ENCODE measurements around the gene DHRS12. TPM values are rescaled to one million over a fixed set of nuclear protein-coding genes. Genes with fewer than 3 reads are reported as not detected.

DHRS12 gene
- total RNA-seq, 1 experiment from 2014 or later: 8.8 TPM

DNA sequence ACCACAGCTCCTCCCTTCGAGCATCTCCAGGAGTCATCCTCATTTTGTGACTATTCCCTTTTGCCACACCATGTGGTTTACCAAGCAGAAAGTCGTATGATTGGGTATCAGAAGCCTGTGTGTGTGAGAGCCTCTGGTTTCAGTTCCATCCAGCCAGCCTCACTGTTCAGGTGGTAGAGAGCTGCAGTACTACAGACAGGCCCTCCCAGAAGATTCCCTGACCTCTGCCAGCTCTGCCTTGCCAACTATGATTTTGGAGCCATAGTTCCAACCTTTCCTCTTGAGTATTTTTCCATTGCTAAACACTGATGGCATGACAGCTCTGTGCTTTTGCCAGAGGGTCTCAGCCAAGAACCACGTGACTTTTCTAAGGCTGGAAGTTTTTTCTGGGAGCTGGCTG, 82.5 kb downstream of the DHRS12 start:
- H3K27ac Mint-ChIP-seq: no peak overlapping the region
- no peak overlapping the region for H3T11ph ChIP-seq (ENCODE audit: low read length)
- no peak overlapping the region for H2AK5ac ChIP-seq (ENCODE audit: insufficient read length, low read length)
- no peak overlapping the region for H4K91ac ChIP-seq (ENCODE audit: insufficient read length, low read depth, low read length)
- H2BK120ac ChIP-seq (ENCODE audit: low read depth, low read length, poor library complexity, severe bottlenecking): no peak overlapping the region
- no peak overlapping the region for H3K9ac ChIP-seq (ENCODE audit: extremely low read depth, insufficient read length, low read length)
- H3K4me1 ChIP-seq (ENCODE audit: insufficient read depth, low read length): no peaks in the 10 kb centered on the region
- no peaks in the 10 kb centered on the region for H3K23me2 ChIP-seq (ENCODE audit: insufficient read length, low read depth, low read length, poor library complexity, severe bottlenecking)
- H3K18ac ChIP-seq (ENCODE audit: insufficient read length, low read depth, low read length): no peak overlapping the region
- H3K9me3 Mint-ChIP-seq: no peaks in the 10 kb centered on the region
- no peak overlapping the region for H2BK12ac ChIP-seq (ENCODE audit: insufficient read length, low read depth, low read length)
- H3K79me1 ChIP-seq (ENCODE audit: insufficient read depth, low read depth, low read length, poor library complexity, severe bottlenecking): no peaks in the 10 kb centered on the region
- no peak overlapping the region for H2BK20ac ChIP-seq (ENCODE audit: low read depth, low read length, poor library complexity, severe bottlenecking)
- H3K56ac ChIP-seq (ENCODE audit: insufficient read length, low read depth, low read length): no peak overlapping the region
- peaks cover 0 to 13% of the 10 kb centered on the region in 2 experiments; a peak in 2 of 4 replicates for H3K4me1 Mint-ChIP-seq
- H3K27me3 Mint-ChIP-seq (ENCODE audit: low read depth): no peaks in the 10 kb centered on the region
- DNase-seq: no peak
- no peaks in the 10 kb centered on the region for H3K9me3 ChIP-seq (ENCODE audit: control insufficient read depth, low read depth, low read length)
- no peaks in the 10 kb centered on the region for H3K27me3 ChIP-seq (ENCODE audit: insufficient read depth, low read length)
- H4K20me1 ChIP-seq (ENCODE audit: control insufficient read depth, insufficient read depth, insufficient read length): no peaks in the 10 kb centered on the region
- no peak overlapping the region for H4K5ac ChIP-seq (ENCODE audit: insufficient read length, low read depth, low read length)
- TF ChIP-seq, protein P1, sequence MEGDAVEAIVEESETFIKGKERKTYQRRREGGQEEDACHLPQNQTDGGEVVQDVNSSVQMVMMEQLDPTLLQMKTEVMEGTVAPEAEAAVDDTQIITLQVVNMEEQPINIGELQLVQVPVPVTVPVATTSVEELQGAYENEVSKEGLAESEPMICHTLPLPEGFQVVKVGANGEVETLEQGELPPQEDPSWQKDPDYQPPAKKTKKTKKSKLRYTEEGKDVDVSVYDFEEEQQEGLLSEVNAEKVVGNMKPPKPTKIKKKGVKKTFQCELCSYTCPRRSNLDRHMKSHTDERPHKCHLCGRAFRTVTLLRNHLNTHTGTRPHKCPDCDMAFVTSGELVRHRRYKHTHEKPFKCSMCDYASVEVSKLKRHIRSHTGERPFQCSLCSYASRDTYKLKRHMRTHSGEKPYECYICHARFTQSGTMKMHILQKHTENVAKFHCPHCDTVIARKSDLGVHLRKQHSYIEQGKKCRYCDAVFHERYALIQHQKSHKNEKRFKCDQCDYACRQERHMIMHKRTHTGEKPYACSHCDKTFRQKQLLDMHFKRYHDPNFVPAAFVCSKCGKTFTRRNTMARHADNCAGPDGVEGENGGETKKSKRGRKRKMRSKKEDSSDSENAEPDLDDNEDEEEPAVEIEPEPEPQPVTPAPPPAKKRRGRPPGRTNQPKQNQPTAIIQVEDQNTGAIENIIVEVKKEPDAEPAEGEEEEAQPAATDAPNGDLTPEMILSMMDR (conservative IDR thresholded peaks at IDR 0.05): no peak
- no peak overlapping the region for H3K27ac ChIP-seq (ENCODE audit: insufficient read length, low read depth, low read length)
- no peak overlapping the region; the same call in 1 of the 2 replicates for H2BK15ac ChIP-seq (ENCODE audit: low read depth, low read length)
- H3K4me3 Mint-ChIP-seq: no peak overlapping the region
- H4K8ac ChIP-seq (replicated peaks; ENCODE audit: insufficient read length, low read depth, low read length): no peak overlapping the region
- WGBS (ENCODE audit: extremely low coverage, insufficient read length, low lambda C conversion rate): no CpG with 5 or more reads among the region's 3 CpGs
- peaks cover 0 to 3% (median 0%) of the 10 kb centered on the region in 3 experiments; a peak in 3 of 7 replicates for H3K36me3 Mint-ChIP-seq (ENCODE audit: insufficient read depth in 1 of 3, low read depth in 3 of 3)
- H3K4me2 ChIP-seq (ENCODE audit: insufficient read depth, insufficient read length, low read length): no peak overlapping the region
- H3K4ac ChIP-seq (ENCODE audit: low read depth, low read length): no peak overlapping the region
- H2AFZ ChIP-seq (ENCODE audit: low read length): no peak overlapping the region
- no peaks in the 10 kb centered on the region for H3K79me2 ChIP-seq (ENCODE audit: insufficient read depth, low read length)
- H3K23ac ChIP-seq (ENCODE audit: insufficient read length, low read depth, low read length): no peak overlapping the region
- no peak overlapping the region for H3K14ac ChIP-seq (ENCODE audit: insufficient read depth, low read length)
- no peak overlapping the region for H2BK5ac ChIP-seq (ENCODE audit: insufficient read length, low read length)
